ENCODE results near the gene DRG2.

DRG2 gene

GRCh38 chr17:18087610-18088491, at the start of gene DRG2:
TSS of gene DRG2 (plus strand) at chr17:18087948. CDS start at chr17:18088024, 76 bp downstream.
- DNase-seq = peak; percentile 98

DNA sequence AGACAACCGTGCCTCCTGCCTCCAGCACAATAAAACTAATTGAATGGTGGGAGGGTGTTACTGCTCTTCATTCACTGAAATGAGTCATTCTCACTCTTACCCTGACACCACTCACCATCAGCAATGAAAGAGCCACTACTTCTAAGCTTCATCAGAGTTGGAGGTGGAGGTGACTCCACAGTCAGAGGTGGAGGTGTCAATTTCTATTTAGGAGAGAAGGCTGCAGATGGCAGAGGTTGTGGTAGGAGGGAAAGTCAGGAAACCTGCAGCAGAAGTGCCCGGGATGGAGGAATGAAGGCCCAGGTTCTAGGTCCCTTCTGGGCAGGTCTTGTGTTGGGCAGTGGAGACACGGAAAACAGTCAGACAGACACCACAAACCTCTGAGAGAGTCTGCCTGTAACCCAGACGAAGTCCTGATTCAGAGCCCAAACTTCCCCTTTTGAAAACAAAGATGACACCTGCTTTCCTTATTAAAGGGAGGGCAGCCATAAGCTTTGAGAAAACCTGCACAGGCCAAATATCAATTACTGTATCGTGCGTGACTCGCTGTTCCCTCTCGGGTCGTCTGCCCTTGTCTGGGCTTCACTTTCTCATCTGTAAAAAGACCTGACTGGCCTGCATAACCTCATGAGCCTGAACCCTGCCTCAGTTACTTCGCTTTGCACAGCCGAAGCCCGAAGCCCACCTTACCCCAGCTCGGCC, 49.4 kb upstream of the DRG2 start:
- peak; percentile 76 for DNase-seq

DNA sequence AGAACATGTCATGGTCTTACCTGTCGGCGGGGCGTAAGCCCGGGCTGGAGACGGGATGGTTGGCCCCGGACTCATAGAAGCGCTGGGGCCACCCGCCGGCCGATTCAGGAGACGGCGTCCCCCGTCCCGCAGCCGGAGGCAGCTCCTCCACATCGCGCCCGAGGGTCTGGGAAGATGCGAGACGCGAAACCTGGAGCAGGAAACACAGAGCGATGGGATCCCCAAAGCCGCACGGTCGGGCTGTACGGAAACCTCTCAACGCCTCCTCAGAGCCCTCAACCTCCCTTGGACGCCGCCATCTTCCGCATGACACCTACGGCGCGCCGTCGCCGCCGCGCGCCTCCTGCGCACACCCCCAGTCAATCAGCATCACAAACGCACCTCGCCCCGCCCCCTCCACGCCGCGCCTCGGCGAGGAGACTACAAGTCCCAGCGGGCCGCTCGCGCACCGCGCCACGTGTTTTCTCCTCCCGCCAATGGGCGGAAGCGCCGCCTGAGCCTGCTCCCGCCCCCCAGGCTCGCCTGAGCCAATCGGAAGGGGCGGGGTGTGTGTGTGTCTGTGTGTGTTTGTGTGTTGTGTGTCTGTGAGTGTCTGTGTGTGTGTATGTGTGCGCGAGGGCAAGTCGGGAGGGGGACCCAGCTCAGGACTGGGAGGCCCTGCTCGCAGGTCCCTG, 48.8 kb upstream of the DRG2 start, which contains the start of the genes ATPAF2 and GID4:
Gene ATPAF2 (minus strand): TSS at position 308 of the 674 bp plus-strand sequence. CDS start 155 bp downstream, at position 153.
Gene GID4 (plus strand): TSS at position 548 of the 674 bp plus-strand sequence. CDS start 57 bp downstream, at position 605.
- DNase-seq = peak; percentile 99

DNA sequence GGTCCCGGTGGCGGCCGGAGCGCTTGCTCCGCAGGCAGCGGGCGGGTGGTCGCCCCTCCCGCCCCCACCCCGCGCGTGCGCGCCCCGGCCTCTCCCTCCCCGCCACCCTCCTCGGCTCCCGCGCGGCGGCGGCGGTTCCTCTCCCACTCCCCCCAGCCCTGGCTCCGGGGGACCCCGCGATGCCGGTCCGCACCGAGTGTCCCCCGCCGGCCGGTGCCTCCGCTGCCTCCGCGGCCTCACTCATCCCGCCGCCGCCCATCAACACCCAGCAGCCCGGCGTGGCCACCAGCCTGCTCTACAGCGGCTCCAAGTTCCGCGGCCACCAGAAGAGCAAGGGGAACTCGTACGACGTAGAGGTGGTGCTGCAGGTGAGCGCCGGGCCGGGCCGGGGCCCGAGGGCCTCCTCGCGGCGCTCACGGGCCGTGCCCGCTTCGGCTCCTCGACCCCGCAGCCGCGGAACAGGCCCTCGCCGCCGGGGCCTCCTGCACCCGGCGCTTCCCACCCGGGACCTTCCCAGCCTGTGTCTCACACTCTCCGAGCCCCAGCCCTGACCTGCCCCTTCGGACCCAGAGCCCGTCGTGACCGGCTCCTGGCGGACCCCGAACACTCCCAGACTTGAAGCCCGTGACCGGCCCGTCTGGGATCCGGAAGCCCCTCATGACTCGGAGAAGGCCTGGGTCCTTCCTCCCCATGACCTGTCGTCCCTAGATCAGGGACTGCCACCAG, 48.0 kb upstream of the DRG2 start:
- no peak for DNase-seq

DNA sequence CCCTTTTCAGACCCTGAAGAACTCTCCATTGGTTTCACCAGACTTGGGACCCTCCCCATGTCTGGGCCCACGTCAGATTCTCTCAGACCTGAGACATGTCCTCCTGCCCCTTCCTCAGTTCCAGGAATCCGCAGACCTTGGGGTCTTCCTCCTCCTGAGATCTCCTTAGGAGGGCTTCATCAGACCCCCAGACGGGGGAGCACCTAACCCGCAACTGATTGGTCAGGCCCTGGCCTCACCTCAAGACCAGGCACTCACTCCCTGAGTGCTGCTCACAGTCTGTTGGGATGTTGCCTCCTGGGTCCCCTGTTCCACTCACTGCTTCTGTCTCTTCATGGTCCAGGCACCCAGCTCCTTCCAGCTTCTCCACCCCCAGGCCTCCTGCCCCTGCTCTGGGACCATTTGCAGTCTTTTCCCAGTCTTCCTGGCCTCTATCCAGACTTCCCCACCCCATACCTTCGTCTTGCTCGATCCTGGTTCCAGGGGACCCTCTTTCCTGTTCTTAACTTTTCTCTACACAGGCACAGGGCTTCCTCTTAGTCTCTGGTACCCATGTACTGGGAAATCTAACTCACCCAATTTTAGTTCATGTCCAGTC, 47.4 kb upstream of the DRG2 start:
- DNase-seq = peak; percentile 61

DNA sequence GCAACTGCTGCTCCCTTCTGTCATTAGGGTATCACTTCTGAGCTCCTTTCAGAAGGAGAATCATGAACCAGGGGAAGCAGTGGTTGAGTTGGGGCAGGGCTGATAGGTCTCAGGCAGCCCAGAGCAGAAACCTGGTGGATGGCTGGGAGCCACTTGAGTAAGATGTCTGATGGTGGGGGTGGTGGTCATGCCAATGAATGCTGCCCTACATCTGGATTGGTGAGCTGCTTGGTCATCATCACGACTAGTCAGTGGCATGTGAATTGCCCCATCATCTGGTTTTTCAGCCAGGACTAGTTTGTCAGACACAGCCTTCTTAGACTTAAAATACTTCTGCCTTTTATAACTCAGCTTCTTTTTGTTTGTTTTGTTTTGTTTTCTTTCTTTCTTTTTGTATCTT, 46.0 kb upstream of the DRG2 start:
- no peak for DNase-seq

GRCh38 chr17:18042983-18043382, 44.8 kb upstream of the DRG2 start:
- no peak for DNase-seq

DNA sequence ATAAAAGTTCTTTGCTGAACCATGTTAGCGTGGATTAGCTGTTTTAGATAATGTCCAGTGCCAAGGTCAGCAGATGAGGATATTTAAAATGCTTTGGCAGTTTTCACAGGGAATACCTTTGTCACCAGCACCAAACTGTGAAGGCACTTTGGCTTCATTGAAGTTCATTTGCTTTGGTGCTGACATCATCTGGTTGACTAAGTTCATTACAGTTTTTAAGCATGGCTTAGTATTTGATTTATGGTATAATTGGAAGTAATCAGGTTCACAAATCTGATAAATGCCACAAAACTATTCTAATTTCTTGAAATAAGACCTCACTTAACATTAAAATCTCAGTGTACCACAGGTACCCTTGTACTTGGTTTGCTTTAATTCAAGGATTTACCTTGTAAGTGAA, 44.3 kb upstream of the DRG2 start:
- DNase-seq = no peak

DNA sequence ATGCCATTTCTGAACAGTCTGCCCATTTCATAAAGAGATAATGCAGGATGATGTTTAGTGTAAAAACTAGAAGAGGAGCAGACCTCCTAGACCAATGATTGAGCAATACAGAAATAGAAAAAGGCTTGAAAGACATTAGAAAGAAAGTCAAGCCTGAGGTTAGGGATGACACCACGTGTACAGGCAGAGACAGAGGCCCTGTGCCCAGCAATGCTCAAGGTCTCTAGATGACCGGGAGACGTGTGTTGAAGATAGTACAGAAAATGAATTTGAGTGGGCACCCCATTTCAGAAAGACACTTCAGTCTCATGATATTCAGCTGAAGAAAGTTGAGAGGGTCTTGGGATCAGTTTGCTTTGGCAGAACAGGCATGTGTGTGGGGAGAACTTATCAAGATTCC, 43.1 kb upstream of the DRG2 start:
- no peak for DNase-seq

GRCh38 chr17:18045691-18046350, 41.9 kb upstream of the DRG2 start:
- DNase-seq = no peak

DNA sequence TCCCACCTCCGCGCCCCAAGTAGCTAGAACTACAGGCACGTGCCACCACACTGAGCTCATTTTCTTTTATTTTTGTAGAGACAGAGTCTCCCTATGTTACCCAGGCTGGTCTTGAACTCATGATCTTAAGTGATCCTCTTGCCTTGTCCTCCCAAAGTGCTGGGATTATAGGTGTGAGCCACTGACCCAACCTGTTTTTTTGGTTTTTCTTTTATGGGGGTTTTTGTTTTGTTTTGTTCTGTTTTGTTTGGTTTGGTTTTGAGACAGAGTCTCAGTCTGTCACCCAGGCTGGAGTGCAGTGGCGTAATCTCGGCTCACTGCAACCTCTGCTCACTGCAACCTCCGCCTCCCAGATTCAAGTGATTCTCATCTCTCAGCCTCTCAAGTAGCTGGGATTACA, 32.2 kb upstream of the DRG2 start:
- DNase-seq = no peak

GRCh38 chr17:18056214-18056613, 31.5 kb upstream of the DRG2 start:
- DNase-seq = no peak

DNA sequence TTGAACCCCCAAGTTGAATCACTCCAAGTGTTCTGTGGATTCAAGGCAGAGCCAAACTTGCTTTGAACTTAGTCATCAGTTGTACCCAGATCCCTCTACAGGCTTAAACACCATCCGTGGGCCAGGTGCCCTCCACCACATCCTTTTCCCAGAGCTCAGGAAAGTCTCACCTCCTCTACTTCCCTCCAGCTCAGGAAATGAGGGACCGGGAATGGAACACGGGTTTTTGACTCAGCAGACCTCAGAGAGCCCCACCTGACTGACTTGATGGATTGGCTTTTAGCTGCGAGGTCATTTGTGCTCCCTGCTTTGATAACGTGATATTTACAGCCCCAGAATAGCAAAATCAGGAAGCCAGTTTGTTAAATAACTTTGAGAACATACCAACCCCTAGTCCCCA, 28.5 kb upstream of the DRG2 start:
- DNase-seq = no peak

GRCh38 chr17:18064053-18064452, 23.7 kb upstream of the DRG2 start:
- no peak for DNase-seq

DNA sequence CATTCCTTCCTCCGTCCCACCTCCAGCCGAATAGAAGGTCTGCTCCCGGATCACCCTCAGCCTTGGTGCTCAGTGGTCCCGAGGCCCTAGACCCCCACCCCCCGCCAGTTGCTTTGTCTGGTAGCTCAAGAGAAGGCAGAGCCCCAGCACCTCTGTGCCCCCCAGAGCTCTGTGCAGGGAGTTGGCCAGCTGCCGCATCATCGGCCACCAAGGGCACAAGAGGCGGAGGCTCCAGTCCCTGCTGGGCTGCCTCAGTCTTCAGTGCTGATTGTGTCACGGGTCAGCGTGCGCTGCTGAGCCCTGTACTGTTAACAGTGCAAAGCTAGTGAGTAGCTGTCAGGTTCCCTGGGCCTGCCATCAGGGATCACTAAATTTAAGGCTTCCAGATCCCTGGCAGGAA, 22.2 kb upstream of the DRG2 start:
- DNase-seq = no peak

DNA sequence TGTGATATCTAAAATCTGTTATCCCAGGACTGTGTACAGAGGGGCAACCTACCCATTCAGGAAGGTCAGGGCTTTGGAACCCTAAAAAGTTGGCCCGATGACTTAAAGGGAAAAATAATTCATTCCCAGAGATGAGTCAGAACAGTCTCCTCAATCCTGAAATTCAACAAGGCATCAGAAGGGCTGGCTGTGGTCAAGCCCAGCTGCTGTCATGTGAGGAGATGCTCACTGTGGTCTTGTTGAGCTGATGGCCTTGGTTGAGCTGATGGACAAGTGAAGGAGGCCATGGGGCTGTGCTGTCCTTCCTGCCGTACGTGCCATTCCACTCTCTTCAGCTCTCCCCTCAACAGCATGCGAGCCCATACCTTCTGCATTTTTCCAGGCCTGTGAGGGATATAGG, 20.9 kb upstream of the DRG2 start:
- no peak for DNase-seq

DNA sequence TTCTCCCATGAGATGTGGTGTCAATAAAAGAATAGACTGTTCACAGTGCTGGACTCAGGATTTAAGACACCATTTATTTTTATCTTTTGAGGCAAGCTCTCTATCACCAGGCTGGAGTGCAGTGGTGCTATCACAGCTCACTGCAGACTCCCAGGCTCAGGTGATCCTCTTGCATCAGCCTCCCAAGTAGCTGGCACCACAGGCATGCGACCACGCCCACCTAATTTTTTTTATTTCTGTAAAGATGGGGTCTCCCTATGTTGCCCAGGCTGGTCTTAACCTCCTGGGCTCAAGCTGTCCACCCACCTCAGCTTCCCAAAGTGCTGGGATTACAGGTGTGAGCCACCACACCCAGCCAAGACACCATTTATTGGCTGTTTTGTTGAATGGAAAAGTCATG, 18.6 kb upstream of the DRG2 start:
- no peak for DNase-seq

DNA sequence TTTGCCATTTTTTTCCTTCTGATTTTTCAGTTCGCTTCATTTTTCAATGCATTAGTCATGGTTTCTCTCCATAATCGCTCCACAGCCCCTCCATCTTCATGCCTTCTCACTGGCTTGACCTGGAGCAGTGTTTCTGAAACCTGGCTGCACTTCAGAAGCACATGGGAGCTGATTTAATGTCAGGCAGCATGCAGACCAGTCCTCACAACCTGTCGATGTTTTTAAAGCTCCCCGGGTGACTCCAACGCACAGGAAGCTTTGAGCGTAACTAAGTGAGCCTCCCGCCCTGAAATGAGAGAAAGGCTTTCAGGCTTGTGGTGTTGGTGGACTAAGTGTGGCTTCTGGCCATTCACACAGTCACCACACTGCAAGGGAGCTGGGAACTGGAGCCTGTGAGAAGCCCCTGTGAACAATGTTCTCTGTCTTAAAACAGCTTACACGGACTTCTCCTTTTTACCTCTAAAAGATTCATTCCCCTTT, 16.8 kb upstream of the DRG2 start:
- DNase-seq = no peak

DNA sequence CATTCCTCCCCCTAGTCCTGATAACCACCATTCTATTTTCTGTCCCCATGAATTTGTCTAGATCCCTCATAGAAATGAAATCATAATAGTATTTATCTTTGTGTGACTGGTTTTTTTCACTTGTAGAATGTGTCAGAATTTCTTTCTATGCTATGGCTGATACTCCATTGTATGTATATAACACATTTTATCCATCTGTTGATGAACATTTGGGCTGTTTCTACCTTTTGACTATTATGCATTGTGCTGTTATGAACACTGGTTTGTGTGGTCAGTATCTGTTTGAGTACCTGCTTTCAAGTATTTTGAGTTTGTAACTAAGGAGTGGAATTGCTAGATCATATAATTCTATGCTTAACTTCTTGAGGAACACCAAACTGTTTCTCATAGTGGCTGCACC, 16.0 kb upstream of the DRG2 start:
- DNase-seq = no peak

DNA sequence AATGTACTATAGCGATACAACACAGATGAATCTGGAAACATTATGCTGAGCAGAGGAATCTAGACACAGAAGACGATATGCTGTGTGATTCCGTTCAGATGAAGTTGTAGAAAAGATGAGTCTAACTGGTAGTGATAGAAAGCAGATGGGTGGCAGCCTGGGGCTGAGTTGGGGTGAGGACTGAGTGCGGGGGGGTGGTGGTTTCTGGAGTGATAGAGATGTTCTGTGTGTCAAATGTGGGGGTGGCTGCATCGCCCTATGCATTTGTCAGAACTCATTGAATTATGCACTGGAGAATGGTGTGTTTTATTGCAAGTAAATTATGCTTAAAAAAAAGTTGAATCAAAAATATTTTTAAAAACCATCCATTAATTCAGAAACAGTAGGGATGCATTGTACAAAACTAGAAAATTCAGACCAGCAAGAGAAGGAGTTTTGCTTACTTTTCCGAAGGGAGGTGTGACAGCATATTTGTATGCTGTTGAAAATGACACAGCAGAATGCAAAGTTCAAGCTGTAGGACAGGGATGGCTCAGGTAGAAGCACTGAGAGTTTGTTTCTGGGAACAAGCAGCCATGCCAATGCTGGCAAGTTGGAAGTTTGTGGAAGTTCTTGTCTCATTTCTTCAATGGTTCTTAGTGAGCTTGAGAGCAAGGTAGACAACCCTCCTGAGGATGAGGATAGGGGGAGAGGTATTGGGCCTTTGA, 13.0 kb upstream of the DRG2 start:
- no peak for DNase-seq

DNA sequence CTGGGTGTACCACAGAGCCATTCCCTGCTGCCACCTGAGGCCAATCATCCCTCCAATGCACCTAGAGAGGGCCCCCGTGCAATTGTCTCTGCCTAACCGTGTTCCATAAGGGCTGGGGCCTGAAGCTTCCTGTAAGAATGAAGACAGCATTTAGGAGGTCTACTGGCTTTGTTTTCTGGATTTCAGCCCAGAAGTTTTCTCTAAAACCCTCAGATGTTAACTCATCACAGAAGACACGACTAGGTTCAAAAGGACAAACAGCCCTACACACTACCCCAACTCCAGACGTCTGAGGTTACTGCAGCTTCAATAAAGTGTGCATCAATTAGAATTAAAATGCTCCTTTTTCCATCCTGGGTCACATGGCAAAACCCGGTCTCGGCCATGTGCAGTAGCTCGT, 10.8 kb upstream of the DRG2 start:
- no peak for DNase-seq
